Activated CD4-positive, alpha-beta memory T cell treated with anti-CD3 and anti-CD28 coated beads for 36 hours (primary cell): ENCODE measurements around the gene XXYLT1. TPM values are rescaled to one million over a fixed set of nuclear protein-coding genes. Genes with fewer than 3 reads are reported as not detected.
"Not testable (repeated sequence)": the region's sequence is repeated elsewhere in the genome, so short reads cannot be mapped to it uniquely, and the experiment has no call there.

Experiments used
- CTCF ChIA-PET: fragments of 350-600 bp; sonication (Branson Sonifier 250); formaldehyde crosslinking; loops from one replicate; lab custom pipeline; 2021; ENCODE audit warnings: antibody characterized with exemption, inconsistent platforms; lab: Charles Lee
- POLR2A ChIA-PET: fragments of 350-600 bp; sonication (Branson Sonifier 250); formaldehyde crosslinking; loops from one replicate; lab custom pipeline; 2021; ENCODE audit warnings: antibody characterized with exemption; lab: Charles Lee
- DNase-seq: peaks from one replicate; pipeline ENCODE4 v3.0.0-alpha.2; 2020
- H3K27ac Mint-ChIP-seq: one replicate; pipeline ENCODE4 v1.8.0; 2021; ENCODE audit warnings: mixed read lengths
- H3K27me3 Mint-ChIP-seq: one replicate; pipeline ENCODE4 v1.8.0; 2021; ENCODE audit warnings: mixed read lengths
- H3K36me3 Mint-ChIP-seq: one replicate; pipeline ENCODE4 v1.8.0; 2021; ENCODE audit warnings: mixed read lengths
- H3K4me1 Mint-ChIP-seq: one replicate; pipeline ENCODE4 v1.8.0; 2021; ENCODE audit warnings: low read depth, mixed read lengths
- H3K4me3 Mint-ChIP-seq: one replicate; pipeline ENCODE4 v1.8.0; 2021; ENCODE audit warnings: mild to moderate bottlenecking, mixed read lengths
- H3K9me3 Mint-ChIP-seq: one replicate; pipeline ENCODE4 v1.8.0; 2021; ENCODE audit warnings: mixed read lengths
- intact Hi-C: fragments of 100-400 bp; cut with micrococcal nuclease; formaldehyde crosslinking; loops from one replicate; pipeline ENCODE4 v1.15.1; 2023
- total RNA-seq, 2 experiments: library from RNA; stranded (reverse); gene quantifications; one replicate each; pipeline ENCODE4 v1.2.3, GENCODE V29; 2021

The XXYLT1 gene
- total RNA-seq, 2 experiments from 2014 or later = 3.3 to 4.4 TPM

DNA sequence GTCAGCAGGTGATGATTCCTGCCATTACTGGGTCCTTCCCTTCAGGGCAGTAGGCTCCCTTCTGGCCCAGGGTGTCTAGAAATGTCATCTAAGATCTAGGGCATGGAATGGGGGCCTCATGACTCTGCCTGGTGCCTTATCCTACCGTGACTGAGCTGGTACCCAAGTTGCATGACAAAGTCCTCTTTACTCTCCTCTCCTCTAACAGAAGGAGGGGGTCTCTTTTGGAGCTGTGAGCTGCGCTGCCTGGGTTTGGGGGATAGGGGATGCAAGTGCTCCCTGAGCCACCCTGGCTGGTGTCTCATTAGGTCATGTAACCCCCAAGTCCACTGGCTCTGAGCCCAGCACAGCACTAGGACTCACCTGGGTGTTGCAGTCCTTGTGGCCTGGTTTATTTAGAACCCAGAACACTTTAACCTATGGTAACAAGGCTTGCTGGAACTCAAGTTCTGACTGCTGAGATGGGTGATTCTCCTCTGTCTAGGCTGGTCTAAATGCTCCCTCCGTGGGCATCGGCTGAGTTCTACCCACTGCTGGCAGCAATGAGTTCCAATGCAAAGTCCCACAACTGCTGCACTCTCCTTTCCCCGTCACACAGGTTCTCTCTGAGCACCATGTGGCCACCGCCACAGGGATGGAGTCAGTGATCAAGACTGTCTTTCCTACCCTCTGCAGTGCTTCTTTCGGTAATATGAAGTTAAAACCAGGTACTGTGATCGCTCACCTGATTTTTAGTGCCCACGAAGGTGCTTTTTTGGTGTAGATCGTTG, 34.0 kb downstream of the XXYLT1 start:
- no peak overlapping the region for H3K4me3 Mint-ChIP-seq
- H3K27me3 Mint-ChIP-seq = no peaks in the 10 kb centered on the region
- H3K36me3 Mint-ChIP-seq = peaks cover 13% of the 10 kb centered on the region
- no peaks in the 10 kb centered on the region for H3K4me1 Mint-ChIP-seq
- POLR2A ChIA-PET = no interaction called here
- intact Hi-C loops = no loop called here
- no peak overlapping the region for H3K27ac Mint-ChIP-seq
- peaks cover 14% of the 10 kb centered on the region for H3K9me3 Mint-ChIP-seq
- CTCF ChIA-PET = interaction anchor here (0.9 kb wide), 1 partner anchor 41 kb away, joined by 3 read pairs; no protein-coding TSS in a partner anchor
- no peak for DNase-seq

DNA sequence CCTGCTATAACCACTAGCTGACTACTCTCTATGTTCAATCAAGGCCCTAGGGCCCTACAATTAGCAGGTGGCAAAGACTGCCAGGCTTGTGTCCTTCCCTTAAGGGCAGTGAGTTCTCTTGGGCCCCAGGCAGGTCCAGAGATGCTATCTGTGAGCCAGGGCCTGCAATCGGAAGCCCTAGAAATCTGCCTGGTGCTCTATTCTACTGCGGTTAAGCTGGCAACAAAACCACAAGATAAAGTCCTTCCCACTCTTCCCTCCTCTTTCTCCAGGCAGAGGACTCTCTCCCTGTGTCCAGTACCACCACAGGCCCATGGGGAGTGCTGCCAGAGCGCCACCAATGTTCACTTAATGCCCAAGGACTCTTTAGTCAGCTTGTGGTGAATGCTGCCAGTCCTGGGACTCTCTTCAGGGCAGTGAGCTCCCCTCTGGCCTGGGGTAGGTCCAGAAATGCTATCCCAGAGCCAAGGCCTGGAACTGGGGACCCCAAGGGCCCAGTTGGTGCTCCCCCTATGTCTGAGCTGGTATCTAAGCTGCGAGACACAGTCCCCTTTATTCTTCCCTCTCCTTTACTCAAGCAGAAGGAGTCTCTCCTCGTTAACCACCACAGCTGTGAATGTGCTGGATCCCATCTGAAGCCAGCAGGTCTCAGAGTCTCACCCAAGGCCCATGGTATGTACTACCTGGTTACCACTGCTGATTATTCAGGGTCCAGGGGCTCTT, 34.7 kb downstream of the XXYLT1 start:
- Mint-ChIP-seq H3K27me3 (no peaks in the 10 kb centered on the region), H3K36me3 (peaks cover 13% of the 10 kb centered on the region), H3K9me3 (peaks cover 16% of the 10 kb centered on the region), H3K27ac (no peak overlapping the region), H3K4me3 (no peak overlapping the region), H3K4me1 (no peaks in the 10 kb centered on the region)
- DNase-seq = no peak
- CTCF ChIA-PET = interaction anchor here (0.9 kb wide), 1 partner anchor 41 kb away, joined by 3 read pairs; no protein-coding TSS in a partner anchor
- intact Hi-C loops = no loop called here
- POLR2A ChIA-PET = no interaction called here

DNA sequence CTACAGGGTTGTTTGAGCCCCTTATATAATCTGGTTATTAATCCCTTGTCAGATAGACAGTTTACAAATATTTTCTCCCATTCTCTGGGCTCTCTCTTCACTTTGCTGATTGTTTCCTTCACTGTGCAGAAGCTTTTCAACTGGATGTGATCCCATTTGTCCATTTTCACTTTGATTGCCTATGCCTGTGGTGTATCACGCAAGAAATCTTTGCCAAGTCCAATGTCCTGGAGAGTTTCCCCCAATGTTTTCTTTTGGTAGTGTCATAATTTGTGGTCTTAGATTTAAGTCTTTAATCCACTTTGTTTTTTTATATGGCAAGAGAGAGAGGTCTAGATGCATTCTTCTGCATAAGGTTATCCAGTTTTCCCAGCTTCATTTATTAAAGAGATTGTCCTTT, 40.7 kb downstream of the XXYLT1 start:
- ChIA-PET POLR2A (no interaction called here), CTCF (no interaction called here)
- no peaks in the 10 kb centered on the region for H3K27me3 Mint-ChIP-seq
- no peak overlapping the region for H3K27ac Mint-ChIP-seq
- peaks cover 3% of the 10 kb centered on the region for H3K36me3 Mint-ChIP-seq
- peaks cover 5% of the 10 kb centered on the region for H3K9me3 Mint-ChIP-seq
- DNase-seq = no peak
- H3K4me3 Mint-ChIP-seq = no peak overlapping the region
- peaks cover 6% of the 10 kb centered on the region for H3K4me1 Mint-ChIP-seq
- intact Hi-C loops = no loop called here

DNA sequence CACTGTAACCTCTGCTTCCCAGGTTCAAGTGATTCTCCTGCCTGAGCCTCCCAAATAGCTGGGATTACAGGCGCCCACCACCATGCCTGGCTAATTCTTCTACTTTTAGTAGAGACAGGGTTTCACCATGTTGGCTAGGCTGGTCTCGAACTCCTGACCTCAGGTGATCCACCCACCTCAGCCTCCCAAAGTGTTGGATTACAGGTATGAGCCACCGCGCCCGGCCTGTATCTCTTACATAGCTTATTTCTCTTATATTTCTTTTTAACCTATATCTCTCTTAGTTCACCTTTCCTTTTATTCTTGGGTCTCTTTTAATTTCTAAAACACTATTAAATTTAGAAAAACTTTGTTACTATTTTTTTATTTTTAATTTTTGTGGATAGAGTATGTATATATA, 42.1 kb downstream of the XXYLT1 start:
- intact Hi-C loops, POLR2A ChIA-PET, CTCF ChIA-PET: not testable (repeated sequence)

DNA sequence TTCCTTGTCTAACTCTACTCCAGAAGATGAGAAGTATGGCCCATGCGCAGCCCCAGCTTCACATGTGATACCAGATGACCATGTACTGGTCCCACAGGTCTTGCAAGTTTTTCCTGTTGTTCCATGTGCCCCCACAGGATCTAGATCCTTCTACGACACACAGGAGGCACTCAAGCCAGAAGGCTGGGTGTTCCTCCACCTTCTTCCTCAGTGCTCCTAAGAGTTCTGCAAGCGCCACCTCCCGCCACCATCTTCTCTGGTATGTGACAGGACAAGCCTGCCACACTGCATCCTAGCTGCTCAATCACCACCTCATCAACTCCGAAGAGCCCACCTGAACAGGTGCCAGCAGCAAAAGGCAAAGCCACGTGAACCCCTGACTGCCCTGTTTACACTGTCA, 43.1 kb downstream of the XXYLT1 start:
- Mint-ChIP-seq H3K4me3 (no peak overlapping the region), H3K9me3 (peaks cover 5% of the 10 kb centered on the region), H3K27me3 (no peaks in the 10 kb centered on the region), H3K4me1 (peaks cover 6% of the 10 kb centered on the region), H3K27ac (no peak overlapping the region), H3K36me3 (peaks cover 4% of the 10 kb centered on the region)
- intact Hi-C loops = no loop called here
- ChIA-PET POLR2A (no interaction called here), CTCF (interaction anchor here (1.3 kb wide), 1 partner anchor 545 kb away, joined by 5 read pairs; no protein-coding TSS in a partner anchor)
- no peak for DNase-seq

More for the DNA sequence above, 42.1 kb downstream of the XXYLT1 start:
- H3K4me3 Mint-ChIP-seq, H3K27me3 Mint-ChIP-seq, H3K36me3 Mint-ChIP-seq, DNase-seq, H3K9me3 Mint-ChIP-seq, H3K4me1 Mint-ChIP-seq, H3K27ac Mint-ChIP-seq: not testable (repeated sequence)

DNA sequence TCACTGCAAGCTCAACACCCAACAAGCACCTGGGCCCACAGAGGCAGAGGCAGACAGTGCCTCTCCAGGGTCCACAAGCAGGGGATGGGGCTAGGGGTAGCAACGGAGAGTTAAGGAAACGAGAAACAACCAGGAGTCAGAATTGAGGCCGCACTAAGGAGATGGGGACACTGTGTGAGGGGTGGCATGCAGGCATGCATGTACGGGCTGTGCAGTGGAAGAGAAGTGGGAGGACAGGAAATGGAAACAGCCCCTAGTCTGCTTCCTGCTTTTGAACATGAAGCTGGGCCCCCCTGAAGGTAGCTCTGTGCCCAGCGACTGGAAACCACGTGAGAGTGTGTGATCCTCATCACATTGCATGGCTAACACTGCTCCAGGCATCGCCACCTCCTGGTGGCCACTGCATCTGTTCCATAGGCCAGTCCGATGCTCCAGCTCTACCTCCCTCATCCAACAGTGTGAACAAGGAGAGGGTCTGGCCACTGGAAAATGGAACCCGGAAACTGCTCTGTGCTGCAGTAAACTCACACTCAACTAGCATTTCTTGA, 44.0 kb downstream of the XXYLT1 start:
- DNase-seq = peak; percentile 37
- Mint-ChIP-seq H3K4me1 (peaks cover 6% of the 10 kb centered on the region), H3K27ac (no peak overlapping the region), H3K9me3 (peaks cover 2% of the 10 kb centered on the region), H3K36me3 (peaks cover 4% of the 10 kb centered on the region), H3K27me3 (no peaks in the 10 kb centered on the region), H3K4me3 (no peak overlapping the region)
- intact Hi-C loops = no loop called here
- CTCF ChIA-PET = interaction anchor here (0.8 to 1.3 kb wide), 2 partner anchors 94 to 544 kb away, joined by 3 to 5 read pairs; no protein-coding TSS in a partner anchor
- POLR2A ChIA-PET = no interaction called here

DNA sequence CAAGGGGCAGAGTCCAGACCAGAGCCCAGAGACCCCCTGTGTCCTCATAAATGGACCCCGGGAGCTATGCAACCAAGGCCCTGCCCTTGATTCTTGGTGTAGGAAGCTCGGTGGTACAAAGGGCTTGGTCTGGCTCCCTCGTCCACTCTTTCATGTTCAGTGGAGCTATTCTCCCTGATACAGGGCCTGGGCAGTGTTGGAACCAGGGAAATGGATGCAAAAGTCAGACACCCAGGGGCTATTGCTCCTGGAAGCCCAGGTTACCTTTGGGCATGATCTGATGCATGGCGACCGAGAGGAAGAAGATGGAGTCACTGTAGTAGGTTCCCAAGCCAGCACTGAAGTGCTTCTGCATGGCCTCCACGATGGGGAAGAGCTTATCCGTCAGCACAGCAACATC, 44.5 kb downstream of the XXYLT1 start:
- ChIA-PET POLR2A (no interaction called here), CTCF (interaction anchor here (0.8 to 1.3 kb wide), 2 partner anchors 93 to 543 kb away, joined by 3 to 5 read pairs; no protein-coding TSS in a partner anchor)
- intact Hi-C loops = no loop called here
- Mint-ChIP-seq H3K36me3 (peaks cover 4% of the 10 kb centered on the region), H3K9me3 (no peaks in the 10 kb centered on the region), H3K4me1 (peaks cover 6% of the 10 kb centered on the region), H3K4me3 (no peak overlapping the region), H3K27ac (no peak overlapping the region), H3K27me3 (no peaks in the 10 kb centered on the region)
- no peak for DNase-seq

DNA sequence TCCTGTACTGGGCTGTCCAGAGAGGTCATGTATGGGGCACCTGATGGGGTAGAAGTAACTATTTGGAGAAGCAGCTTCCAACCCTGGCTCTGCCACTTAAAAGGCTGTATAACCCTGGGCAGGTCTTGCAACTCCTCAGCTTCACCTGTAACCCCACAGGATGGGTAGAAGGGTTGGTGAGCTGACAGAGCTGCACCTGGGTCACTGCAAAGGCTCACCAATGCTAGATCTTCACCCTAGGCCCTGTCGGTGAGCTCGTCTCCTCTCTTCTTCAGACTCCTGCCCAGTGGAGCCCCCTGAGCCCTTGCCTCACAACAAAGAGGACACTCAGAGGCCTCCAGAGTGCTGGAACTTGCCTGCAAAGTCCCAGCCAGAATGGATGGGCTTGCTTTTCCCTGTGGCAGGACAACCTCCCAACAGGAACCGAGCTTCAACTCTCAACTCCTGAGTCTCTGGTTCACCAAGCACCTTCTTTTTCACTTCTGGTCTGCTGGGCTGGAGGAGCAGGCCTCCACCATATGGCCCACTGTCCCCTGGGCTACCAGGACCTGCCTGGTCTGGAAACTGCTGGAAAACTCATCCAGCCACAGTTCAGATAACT, 45.9 kb downstream of the XXYLT1 start:
- ChIA-PET CTCF (no interaction called here), POLR2A (no interaction called here)
- no peaks in the 10 kb centered on the region for H3K9me3 Mint-ChIP-seq
- no peak for DNase-seq
- no peaks in the 10 kb centered on the region for H3K27me3 Mint-ChIP-seq
- no peak overlapping the region for H3K4me3 Mint-ChIP-seq
- H3K27ac Mint-ChIP-seq = no peak overlapping the region
- intact Hi-C loops = no loop called here
- peaks cover 8% of the 10 kb centered on the region for H3K36me3 Mint-ChIP-seq
- peaks cover 6% of the 10 kb centered on the region for H3K4me1 Mint-ChIP-seq

DNA sequence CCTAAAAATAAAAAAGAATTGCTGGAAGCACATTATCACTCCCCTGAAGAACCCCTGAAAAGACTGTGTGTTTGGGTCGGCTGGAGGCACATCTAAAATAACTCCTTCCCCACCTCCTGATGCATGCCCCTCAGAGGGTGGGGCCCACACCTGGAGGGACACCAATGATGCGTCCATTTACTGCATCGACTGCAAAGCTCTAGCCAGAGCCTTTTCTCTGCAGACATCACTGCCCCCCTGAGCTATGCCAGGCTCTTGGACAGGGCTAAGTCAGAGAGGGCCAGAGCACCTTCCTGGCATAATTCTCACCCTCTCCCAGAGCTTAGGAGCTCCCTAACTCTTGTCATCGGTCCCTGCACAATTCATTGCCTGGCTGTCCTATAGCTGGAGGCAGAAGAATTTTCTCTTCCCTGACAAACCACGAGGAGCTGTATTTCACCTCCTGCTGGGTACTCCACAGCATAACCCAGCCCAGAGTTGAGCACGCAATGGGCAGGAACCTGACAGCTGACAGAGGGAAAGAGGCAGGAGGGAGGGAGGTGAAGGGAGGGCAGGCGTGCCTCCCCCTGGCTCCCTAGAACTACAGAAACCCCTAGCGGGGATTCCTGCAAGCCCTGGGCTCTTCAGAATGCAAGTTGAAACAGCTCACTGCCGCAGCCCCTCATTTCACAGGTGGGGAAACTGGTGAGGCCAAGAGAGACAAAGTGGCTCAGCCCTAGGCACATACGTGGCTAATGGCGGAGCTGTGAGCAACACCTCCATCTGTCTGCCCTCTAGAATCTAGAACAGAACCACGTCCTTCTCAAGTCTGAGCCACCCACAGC, 46.6 kb downstream of the XXYLT1 start:
- CTCF ChIA-PET = no interaction called here
- H3K9me3 Mint-ChIP-seq = no peaks in the 10 kb centered on the region
- no peak overlapping the region for H3K4me3 Mint-ChIP-seq
- POLR2A ChIA-PET = no interaction called here
- peaks cover 6% of the 10 kb centered on the region for H3K4me1 Mint-ChIP-seq
- no peak overlapping the region for H3K27ac Mint-ChIP-seq
- no peaks in the 10 kb centered on the region for H3K27me3 Mint-ChIP-seq
- peaks cover 8% of the 10 kb centered on the region for H3K36me3 Mint-ChIP-seq
- intact Hi-C loops = no loop called here
- DNase-seq = no peak

DNA sequence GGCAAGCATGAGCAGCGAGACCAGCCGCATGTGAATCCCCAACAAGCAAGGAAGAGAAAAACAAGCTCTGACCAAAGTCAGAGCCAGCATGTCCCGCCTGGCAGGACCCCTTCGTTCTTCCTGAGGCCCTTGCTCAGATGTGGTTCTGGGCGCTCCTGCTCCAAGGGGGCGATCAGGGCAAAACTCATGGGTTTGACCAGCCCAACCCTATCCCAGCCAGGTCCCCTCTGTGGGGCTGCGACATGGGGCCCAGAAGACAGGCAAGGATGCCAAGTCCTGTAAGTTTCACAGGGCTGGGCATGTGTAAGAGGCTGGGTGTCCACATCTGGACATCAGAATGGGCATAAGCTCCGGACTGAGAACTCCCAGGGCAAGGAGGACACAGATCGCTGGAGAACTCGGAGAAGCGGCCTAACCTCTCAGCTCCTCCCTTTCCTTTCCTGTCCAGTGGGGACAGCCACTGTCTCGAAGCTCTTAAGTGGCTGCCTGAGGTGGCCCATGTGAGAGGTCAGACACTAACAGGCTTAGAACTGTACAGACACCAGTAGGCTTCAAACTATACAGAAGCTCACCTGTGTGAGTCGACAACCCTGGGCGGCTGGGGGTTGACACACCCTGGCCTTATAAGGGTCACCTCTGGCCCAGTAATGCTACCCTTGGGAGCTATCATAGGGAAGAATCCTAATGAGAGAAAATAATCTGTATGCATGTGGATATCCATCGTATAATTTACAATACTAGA, 48.9 kb downstream of the XXYLT1 start:
- Mint-ChIP-seq H3K9me3 (peaks cover 3% of the 10 kb centered on the region), H3K36me3 (peaks cover 11% of the 10 kb centered on the region), H3K27ac (no peak overlapping the region), H3K27me3 (no peaks in the 10 kb centered on the region), H3K4me3 (no peak overlapping the region), H3K4me1 (peaks cover 4% of the 10 kb centered on the region)
- ChIA-PET POLR2A (no interaction called here), CTCF (interaction anchor here (1.0 kb wide), 1 partner anchor 49 kb away, joined by 4 read pairs; the partner anchor contains the start of gene XXYLT1)
- DNase-seq = no peak
- intact Hi-C loops = no loop called here
